ENCODE results near the gene C1QTNF8. TPM values are rescaled to one million over a fixed set of nuclear protein-coding genes. Genes with fewer than 3 reads are reported as not detected.

The C1QTNF8 gene
- total RNA-seq, 1 experiment from 2014 or later = not detected

GRCh38 chr16:1070084-1070863 is 25.8 kb downstream of the C1QTNF8 start:
- ChIA-PET CTCF (no interaction called here), POLR2A (ENCODE audit: unreplicated experiment) (no interaction called here)
- Histone ChIP-seq H3K27me3 (ENCODE audit: insufficient read depth, low read depth) (peaks cover 33% of the 10 kb centered on the region), H3K4me2 (no peak overlapping the region), H4K20me1 (ENCODE audit: insufficient read depth) (no peaks in the 10 kb centered on the region; the same call in 1 of the 2 replicates), H3K4me1 (replicated peaks; ENCODE audit: insufficient read depth) (no peaks in the 10 kb centered on the region), H3K9me2 (ENCODE audit: insufficient read depth) (no peaks in the 10 kb centered on the region), H3K27ac (no peak overlapping the region), H3K4me3 (no peak overlapping the region), H2AFZ (no peak overlapping the region), H3K9me3 (ENCODE audit: insufficient read depth, low read depth) (no peaks in the 10 kb centered on the region), H3K36me3 (ENCODE audit: low read depth) (no peaks in the 10 kb centered on the region), H3F3A (ENCODE audit: insufficient read depth, low read depth) (no peaks in the 10 kb centered on the region), H3K79me2 (ENCODE audit: low read depth) (no peaks in the 10 kb centered on the region)
- intact Hi-C loops (cut with micrococcal nuclease; ENCODE audit: unreplicated experiment) = no loop called here
- no peak for DNase-seq
- TF ChIP-seq CTCF (conservative IDR thresholded peaks at IDR 0.05) = no peak
- no peak for TF ChIP-seq EZH2 (IDR thresholded peaks at IDR 0.05; ENCODE audit: low read depth)
- BruUV-seq (replicated peaks) = no TSS peak

- Histone ChIP-seq H3K4me1 (replicated peaks; ENCODE audit: insufficient read depth) (no peaks in the 10 kb centered on the region), H3K4me3 (no peak overlapping the region), H4K20me1 (ENCODE audit: insufficient read depth) (no peaks in the 10 kb centered on the region; the same call in 1 of the 2 replicates), H3K9me2 (ENCODE audit: insufficient read depth) (no peaks in the 10 kb centered on the region), H2AFZ (no peak overlapping the region), H3F3A (ENCODE audit: insufficient read depth, low read depth) (no peaks in the 10 kb centered on the region), H3K27me3 (ENCODE audit: insufficient read depth, low read depth) (peaks cover 31% of the 10 kb centered on the region), H3K36me3 (ENCODE audit: low read depth) (no peaks in the 10 kb centered on the region), H3K9me3 (ENCODE audit: insufficient read depth, low read depth) (no peaks in the 10 kb centered on the region), H3K79me2 (ENCODE audit: low read depth) (no peaks in the 10 kb centered on the region), H3K27ac (no peak overlapping the region), H3K4me2 (no peak overlapping the region)
- ChIA-PET POLR2A (ENCODE audit: unreplicated experiment) (no interaction called here), CTCF (interaction anchor here (0.6 kb wide), 1 partner anchor 9 kb away, joined by 3 read pairs; no protein-coding TSS in a partner anchor)
- no TSS peak for BruUV-seq (replicated peaks)
- TF ChIP-seq CTCF (conservative IDR thresholded peaks at IDR 0.05) (no peak), EZH2 (IDR thresholded peaks at IDR 0.05; ENCODE audit: low read depth) (no peak)
- intact Hi-C loops (cut with micrococcal nuclease; ENCODE audit: unreplicated experiment) = no loop called here
- DNase-seq = no peak
Measured at GRCh38 chr16:1069154-1069553, 26.9 kb downstream of the C1QTNF8 start.

GRCh38 chr16:1068451-1068850 is 27.6 kb downstream of the C1QTNF8 start:
- no peaks in the 10 kb centered on the region for H3K36me3 ChIP-seq (ENCODE audit: low read depth)
- intact Hi-C loops (cut with micrococcal nuclease; ENCODE audit: unreplicated experiment) = no loop called here
- peaks cover 32% of the 10 kb centered on the region for H3K27me3 ChIP-seq (ENCODE audit: insufficient read depth, low read depth)
- no peak overlapping the region for H3K4me2 ChIP-seq
- ChIA-PET POLR2A (ENCODE audit: unreplicated experiment) (no interaction called here), CTCF (no interaction called here)
- no peaks in the 10 kb centered on the region; the same call in 1 of the 2 replicates for H4K20me1 ChIP-seq (ENCODE audit: insufficient read depth)
- no peaks in the 10 kb centered on the region for H3F3A ChIP-seq (ENCODE audit: insufficient read depth, low read depth)
- H3K9me3 ChIP-seq (ENCODE audit: insufficient read depth, low read depth) = no peaks in the 10 kb centered on the region
- no TSS peak for BruUV-seq (replicated peaks)
- H3K9me2 ChIP-seq (ENCODE audit: insufficient read depth) = no peaks in the 10 kb centered on the region
- no peak overlapping the region for H2AFZ ChIP-seq
- no peak overlapping the region for H3K27ac ChIP-seq
- TF ChIP-seq CTCF (conservative IDR thresholded peaks at IDR 0.05) = no peak
- no peak for TF ChIP-seq EZH2 (IDR thresholded peaks at IDR 0.05; ENCODE audit: low read depth)
- no peak overlapping the region for H3K4me3 ChIP-seq
- no peaks in the 10 kb centered on the region for H3K79me2 ChIP-seq (ENCODE audit: low read depth)
- H3K4me1 ChIP-seq (replicated peaks; ENCODE audit: insufficient read depth) = no peaks in the 10 kb centered on the region
- no peak for DNase-seq

All from PC-9 (cell line).